HepG2 (cell line): ENCODE results near the gene BBIP1. TPM values are rescaled to one million over a fixed set of nuclear protein-coding genes. Genes with fewer than 3 reads are reported as not detected.

Experiments
- ELF1 ChIP-seq: sonication (generic); formaldehyde crosslinking; IDR thresholded peaks from 2 replicates; pipeline ENCODE4 v1.4.0; 2020; ENCODE audit warnings: missing genetic modification reagents
- ELF3 ChIP-seq: IDR thresholded peaks from 2 replicates; pipeline ENCODE4 v1.6.1; 2016; ENCODE audit warnings: missing genetic modification reagents, missing compliant biosample characterization
- MEIS1 ChIP-seq: sonication (generic); formaldehyde crosslinking; IDR thresholded peaks from 2 replicates; pipeline ENCODE4 v1.9.0; 2021; ENCODE audit warnings: mild to moderate bottlenecking, missing genetic modification reagents, moderate library complexity, borderline replicate concordance
- NFYC ChIP-seq: IDR thresholded peaks from 2 replicates; pipeline ENCODE4 v1.6.1; 2016; ENCODE audit warnings: missing genetic modification reagents, missing compliant biosample characterization
- PCBP2 ChIP-seq: fragments of 200-400 bp; formaldehyde crosslinking; optimal IDR thresholded peaks from 2 replicates; pipeline ENCODE3; 2018; ENCODE audit warnings: low read length, low read depth; ENCODE audit not compliant: poor library complexity, severe bottlenecking
- RELA ChIP-seq: sonication (generic); formaldehyde crosslinking; IDR thresholded peaks from 2 replicates; pipeline ENCODE4 v1.4.0; 2020; ENCODE audit warnings: missing genetic modification reagents
- SAFB2 ChIP-seq: sonication (generic); formaldehyde crosslinking; IDR thresholded peaks from 2 replicates; pipeline ENCODE4 v1.5.1; 2020; ENCODE audit warnings: missing genetic modification reagents, low read depth, mild to moderate bottlenecking, borderline replicate concordance
- THAP11 ChIP-seq: IDR thresholded peaks from 2 replicates; pipeline ENCODE4 v1.6.1; 2016; ENCODE audit warnings: missing biosample characterization, missing genetic modification reagents
- ZNF879 ChIP-seq: sonication (generic); formaldehyde crosslinking; IDR thresholded peaks from 2 replicates; pipeline ENCODE4 v1.8.1; 2023; ENCODE audit warnings: missing genetic modification reagents
- polyA plus RNA-seq, 8 experiments: library from polyadenylated mRNA; depleted of rRNA in 3 of 8; stranded (reverse) in 7 of 8; unstranded in 1 of 8; fragments of >200 nt; fragmentation: Illumina TruSeq in 4 of 8; extraction: Trizol in 4 of 8; gene quantifications; 2 replicates each; pipeline versions ENCODE4 v1.2.1 to v1.2.3, GENCODE V29; 2011 to 2016; ENCODE audit warnings: low read depth in 4 of 8, missing spikeins in 1 of 8, mixed read lengths in 1 of 8; ENCODE audit not compliant: insufficient read depth in 1 of 8
- total RNA-seq, 5 experiments: library from RNA; depleted of rRNA; stranded (reverse); fragments of >200 nt; fragmentation: Illumina TruSeq; extraction: Trizol; gene quantifications; 2 replicates each; pipeline ENCODE4 v1.2.3, GENCODE V29; 2016; ENCODE audit warnings: low read depth in 1 of 5
- TF ChIP-seq, protein P1 (sequence below): sonication (generic); formaldehyde crosslinking; IDR thresholded peaks from 2 replicates; pipeline ENCODE4 v1.9.0; 2021; ENCODE audit warnings: missing genetic modification reagents, borderline replicate concordance
- TF ChIP-seq, protein P2 (sequence below): sonication (generic); formaldehyde crosslinking; IDR thresholded peaks from 2 replicates; pipeline ENCODE4 v1.9.0; 2021; ENCODE audit warnings: missing genetic modification reagents, borderline replicate concordance
- TF ChIP-seq, protein P3 (sequence below): sonication (generic); formaldehyde crosslinking; IDR thresholded peaks from 2 replicates; pipeline ENCODE4 v1.8.0; 2022; ENCODE audit warnings: missing genetic modification reagents, mild to moderate bottlenecking, moderate library complexity, borderline replicate concordance
- TF ChIP-seq, protein P4 (sequence below): IDR thresholded peaks from 2 replicates; pipeline ENCODE4 v1.6.1; 2016; ENCODE audit warnings: low read depth, missing genetic modification reagents, missing compliant biosample characterization
- TF ChIP-seq, protein P5 (sequence below): sonication (generic); formaldehyde crosslinking; conservative IDR thresholded peaks from 2 replicates; pipeline ENCODE4 v1.4.0; 2020; ENCODE audit warnings: mild to moderate bottlenecking, missing genetic modification reagents, moderate library complexity

The BBIP1 gene
- total and polyA plus RNA-seq, 2 of the 13 experiments (the other 11 are each of a cell fraction or from before 2014, with no cell fraction given) = 18.3 to 24.1 TPM

DNA sequence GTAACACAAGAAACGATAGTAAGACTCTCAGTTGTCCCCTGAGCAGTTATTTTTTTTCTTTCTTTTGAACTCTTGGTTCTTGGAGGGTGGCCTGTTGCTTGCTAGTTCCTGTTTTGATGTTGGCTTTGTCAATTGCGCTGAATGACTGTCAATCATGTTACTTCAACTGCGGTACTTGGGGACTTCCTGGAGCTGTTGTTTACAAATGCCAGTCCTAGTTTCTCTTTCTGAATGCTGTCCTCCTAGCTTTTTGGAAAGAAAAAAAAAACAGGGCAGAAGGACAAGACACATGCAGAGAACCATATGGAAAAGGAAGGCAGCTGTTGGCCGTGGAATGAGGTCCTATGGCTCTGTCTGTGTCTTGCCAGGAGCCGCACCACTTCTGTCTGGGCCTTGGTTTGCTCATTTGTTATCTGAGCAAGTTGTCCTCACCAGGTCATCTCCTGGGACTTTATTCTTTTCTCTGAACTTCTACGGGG lies 54.3 kb downstream of the BBIP1 start (continued):
- peak; percentile 71 for TF ChIP-seq ELF3 (CRISPR knock-in tag)
- TF ChIP-seq PCBP2 = no peak
- peak; percentile 78 for TF ChIP-seq ELF1 (CRISPR knock-in tag)
- TF ChIP-seq, protein P1, sequence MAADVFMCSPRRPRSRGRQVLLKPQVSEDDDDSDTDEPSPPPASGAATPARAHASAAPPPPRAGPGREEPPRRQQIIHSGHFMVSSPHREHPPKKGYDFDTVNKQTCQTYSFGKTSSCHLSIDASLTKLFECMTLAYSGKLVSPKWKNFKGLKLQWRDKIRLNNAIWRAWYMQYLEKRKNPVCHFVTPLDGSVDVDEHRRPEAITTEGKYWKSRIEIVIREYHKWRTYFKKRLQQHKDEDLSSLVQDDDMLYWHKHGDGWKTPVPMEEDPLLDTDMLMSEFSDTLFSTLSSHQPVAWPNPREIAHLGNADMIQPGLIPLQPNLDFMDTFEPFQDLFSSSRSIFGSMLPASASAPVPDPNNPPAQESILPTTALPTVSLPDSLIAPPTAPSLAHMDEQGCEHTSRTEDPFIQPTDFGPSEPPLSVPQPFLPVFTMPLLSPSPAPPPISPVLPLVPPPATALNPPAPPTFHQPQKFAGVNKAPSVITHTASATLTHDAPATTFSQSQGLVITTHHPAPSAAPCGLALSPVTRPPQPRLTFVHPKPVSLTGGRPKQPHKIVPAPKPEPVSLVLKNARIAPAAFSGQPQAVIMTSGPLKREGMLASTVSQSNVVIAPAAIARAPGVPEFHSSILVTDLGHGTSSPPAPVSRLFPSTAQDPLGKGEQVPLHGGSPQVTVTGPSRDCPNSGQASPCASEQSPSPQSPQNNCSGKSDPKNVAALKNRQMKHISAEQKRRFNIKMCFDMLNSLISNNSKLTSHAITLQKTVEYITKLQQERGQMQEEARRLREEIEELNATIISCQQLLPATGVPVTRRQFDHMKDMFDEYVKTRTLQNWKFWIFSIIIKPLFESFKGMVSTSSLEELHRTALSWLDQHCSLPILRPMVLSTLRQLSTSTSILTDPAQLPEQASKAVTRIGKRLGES = no peak
- TF ChIP-seq, protein P2, sequence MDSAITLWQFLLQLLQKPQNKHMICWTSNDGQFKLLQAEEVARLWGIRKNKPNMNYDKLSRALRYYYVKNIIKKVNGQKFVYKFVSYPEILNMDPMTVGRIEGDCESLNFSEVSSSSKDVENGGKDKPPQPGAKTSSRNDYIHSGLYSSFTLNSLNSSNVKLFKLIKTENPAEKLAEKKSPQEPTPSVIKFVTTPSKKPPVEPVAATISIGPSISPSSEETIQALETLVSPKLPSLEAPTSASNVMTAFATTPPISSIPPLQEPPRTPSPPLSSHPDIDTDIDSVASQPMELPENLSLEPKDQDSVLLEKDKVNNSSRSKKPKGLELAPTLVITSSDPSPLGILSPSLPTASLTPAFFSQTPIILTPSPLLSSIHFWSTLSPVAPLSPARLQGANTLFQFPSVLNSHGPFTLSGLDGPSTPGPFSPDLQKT = no peak
- no peak for TF ChIP-seq SAFB2 (CRISPR knock-in tag)
- TF ChIP-seq, protein P3, sequence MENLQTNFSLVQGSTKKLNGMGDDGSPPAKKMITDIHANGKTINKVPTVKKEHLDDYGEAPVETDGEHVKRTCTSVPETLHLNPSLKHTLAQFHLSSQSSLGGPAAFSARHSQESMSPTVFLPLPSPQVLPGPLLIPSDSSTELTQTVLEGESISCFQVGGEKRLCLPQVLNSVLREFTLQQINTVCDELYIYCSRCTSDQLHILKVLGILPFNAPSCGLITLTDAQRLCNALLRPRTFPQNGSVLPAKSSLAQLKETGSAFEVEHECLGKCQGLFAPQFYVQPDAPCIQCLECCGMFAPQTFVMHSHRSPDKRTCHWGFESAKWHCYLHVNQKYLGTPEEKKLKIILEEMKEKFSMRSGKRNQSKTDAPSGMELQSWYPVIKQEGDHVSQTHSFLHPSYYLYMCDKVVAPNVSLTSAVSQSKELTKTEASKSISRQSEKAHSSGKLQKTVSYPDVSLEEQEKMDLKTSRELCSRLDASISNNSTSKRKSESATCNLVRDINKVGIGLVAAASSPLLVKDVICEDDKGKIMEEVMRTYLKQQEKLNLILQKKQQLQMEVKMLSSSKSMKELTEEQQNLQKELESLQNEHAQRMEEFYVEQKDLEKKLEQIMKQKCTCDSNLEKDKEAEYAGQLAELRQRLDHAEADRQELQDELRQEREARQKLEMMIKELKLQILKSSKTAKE (CRISPR knock-in tag) = no peak
- TF ChIP-seq ZNF879 (CRISPR knock-in tag) = no peak
- TF ChIP-seq RELA (CRISPR knock-in tag) = no peak
- TF ChIP-seq THAP11 (CRISPR knock-in tag) = no peak
- TF ChIP-seq MEIS1 = no peak
- TF ChIP-seq, protein P4, sequence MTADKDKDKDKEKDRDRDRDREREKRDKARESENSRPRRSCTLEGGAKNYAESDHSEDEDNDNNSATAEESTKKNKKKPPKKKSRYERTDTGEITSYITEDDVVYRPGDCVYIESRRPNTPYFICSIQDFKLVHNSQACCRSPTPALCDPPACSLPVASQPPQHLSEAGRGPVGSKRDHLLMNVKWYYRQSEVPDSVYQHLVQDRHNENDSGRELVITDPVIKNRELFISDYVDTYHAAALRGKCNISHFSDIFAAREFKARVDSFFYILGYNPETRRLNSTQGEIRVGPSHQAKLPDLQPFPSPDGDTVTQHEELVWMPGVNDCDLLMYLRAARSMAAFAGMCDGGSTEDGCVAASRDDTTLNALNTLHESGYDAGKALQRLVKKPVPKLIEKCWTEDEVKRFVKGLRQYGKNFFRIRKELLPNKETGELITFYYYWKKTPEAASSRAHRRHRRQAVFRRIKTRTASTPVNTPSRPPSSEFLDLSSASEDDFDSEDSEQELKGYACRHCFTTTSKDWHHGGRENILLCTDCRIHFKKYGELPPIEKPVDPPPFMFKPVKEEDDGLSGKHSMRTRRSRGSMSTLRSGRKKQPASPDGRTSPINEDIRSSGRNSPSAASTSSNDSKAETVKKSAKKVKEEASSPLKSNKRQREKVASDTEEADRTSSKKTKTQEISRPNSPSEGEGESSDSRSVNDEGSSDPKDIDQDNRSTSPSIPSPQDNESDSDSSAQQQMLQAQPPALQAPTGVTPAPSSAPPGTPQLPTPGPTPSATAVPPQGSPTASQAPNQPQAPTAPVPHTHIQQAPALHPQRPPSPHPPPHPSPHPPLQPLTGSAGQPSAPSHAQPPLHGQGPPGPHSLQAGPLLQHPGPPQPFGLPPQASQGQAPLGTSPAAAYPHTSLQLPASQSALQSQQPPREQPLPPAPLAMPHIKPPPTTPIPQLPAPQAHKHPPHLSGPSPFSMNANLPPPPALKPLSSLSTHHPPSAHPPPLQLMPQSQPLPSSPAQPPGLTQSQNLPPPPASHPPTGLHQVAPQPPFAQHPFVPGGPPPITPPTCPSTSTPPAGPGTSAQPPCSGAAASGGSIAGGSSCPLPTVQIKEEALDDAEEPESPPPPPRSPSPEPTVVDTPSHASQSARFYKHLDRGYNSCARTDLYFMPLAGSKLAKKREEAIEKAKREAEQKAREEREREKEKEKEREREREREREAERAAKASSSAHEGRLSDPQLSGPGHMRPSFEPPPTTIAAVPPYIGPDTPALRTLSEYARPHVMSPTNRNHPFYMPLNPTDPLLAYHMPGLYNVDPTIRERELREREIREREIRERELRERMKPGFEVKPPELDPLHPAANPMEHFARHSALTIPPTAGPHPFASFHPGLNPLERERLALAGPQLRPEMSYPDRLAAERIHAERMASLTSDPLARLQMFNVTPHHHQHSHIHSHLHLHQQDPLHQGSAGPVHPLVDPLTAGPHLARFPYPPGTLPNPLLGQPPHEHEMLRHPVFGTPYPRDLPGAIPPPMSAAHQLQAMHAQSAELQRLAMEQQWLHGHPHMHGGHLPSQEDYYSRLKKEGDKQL = no peak
- TF ChIP-seq, protein P5, sequence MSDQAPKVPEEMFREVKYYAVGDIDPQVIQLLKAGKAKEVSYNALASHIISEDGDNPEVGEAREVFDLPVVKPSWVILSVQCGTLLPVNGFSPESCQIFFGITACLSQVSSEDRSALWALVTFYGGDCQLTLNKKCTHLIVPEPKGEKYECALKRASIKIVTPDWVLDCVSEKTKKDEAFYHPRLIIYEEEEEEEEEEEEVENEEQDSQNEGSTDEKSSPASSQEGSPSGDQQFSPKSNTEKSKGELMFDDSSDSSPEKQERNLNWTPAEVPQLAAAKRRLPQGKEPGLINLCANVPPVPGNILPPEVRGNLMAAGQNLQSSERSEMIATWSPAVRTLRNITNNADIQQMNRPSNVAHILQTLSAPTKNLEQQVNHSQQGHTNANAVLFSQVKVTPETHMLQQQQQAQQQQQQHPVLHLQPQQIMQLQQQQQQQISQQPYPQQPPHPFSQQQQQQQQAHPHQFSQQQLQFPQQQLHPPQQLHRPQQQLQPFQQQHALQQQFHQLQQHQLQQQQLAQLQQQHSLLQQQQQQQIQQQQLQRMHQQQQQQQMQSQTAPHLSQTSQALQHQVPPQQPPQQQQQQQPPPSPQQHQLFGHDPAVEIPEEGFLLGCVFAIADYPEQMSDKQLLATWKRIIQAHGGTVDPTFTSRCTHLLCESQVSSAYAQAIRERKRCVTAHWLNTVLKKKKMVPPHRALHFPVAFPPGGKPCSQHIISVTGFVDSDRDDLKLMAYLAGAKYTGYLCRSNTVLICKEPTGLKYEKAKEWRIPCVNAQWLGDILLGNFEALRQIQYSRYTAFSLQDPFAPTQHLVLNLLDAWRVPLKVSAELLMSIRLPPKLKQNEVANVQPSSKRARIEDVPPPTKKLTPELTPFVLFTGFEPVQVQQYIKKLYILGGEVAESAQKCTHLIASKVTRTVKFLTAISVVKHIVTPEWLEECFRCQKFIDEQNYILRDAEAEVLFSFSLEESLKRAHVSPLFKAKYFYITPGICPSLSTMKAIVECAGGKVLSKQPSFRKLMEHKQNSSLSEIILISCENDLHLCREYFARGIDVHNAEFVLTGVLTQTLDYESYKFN (CRISPR knock-in tag) = 0 out of 2 replicates have a peak, but pooled peaks have one; percentile 9
- TF ChIP-seq NFYC (CRISPR knock-in tag) = peak; percentile 47; the same call in 1 of the 2 replicates
